Neuron (in vitro differentiated cells): ENCODE measurements around the gene GLUD1.
"Not testable (repeated sequence)": the region's sequence is repeated elsewhere in the genome, so short reads cannot be mapped to it uniquely, and the experiment has no call there.

Source experiments
- H2AFZ ChIP-seq: one replicate; pipeline ENCODE4 v1.6.1; 2013; ENCODE audit warnings: low read depth, mild to moderate bottlenecking, inconsistent platforms, low read length, moderate library complexity
- H3K27me3 ChIP-seq: one replicate; pipeline ENCODE4 v1.6.1; 2013; ENCODE audit warnings: low read length; ENCODE audit not compliant: insufficient read depth
- H3K36me3 ChIP-seq: one replicate; pipeline ENCODE4 v1.6.1; 2013; ENCODE audit warnings: low read length; ENCODE audit not compliant: insufficient read depth
- H3K4me1 ChIP-seq: one replicate; pipeline ENCODE4 v1.6.1; 2013; ENCODE audit warnings: low read length; ENCODE audit not compliant: insufficient read depth
- H3K4me3 ChIP-seq: 2 replicates; pipeline ENCODE4 v1.5.1; 2013; ENCODE audit warnings: mild to moderate bottlenecking, low read length, moderate library complexity
- H3K9me3 ChIP-seq: one replicate; pipeline ENCODE4 v1.6.1; 2013; ENCODE audit warnings: low read length

The GLUD1 gene

GRCh38 chr10:87053577-87054181 is 41.0 kb downstream of the GLUD1 start:
- H3K36me3 ChIP-seq, result peaks cover 86% of the 10 kb centered on the region
- H3K27me3 ChIP-seq, result no peaks in the 10 kb centered on the region
- no peak overlapping the region for H2AFZ ChIP-seq
- no peaks in the 10 kb centered on the region for H3K9me3 ChIP-seq
- no peak overlapping the region for H3K4me3 ChIP-seq
- H3K4me1 ChIP-seq, result no peaks in the 10 kb centered on the region

DNA sequence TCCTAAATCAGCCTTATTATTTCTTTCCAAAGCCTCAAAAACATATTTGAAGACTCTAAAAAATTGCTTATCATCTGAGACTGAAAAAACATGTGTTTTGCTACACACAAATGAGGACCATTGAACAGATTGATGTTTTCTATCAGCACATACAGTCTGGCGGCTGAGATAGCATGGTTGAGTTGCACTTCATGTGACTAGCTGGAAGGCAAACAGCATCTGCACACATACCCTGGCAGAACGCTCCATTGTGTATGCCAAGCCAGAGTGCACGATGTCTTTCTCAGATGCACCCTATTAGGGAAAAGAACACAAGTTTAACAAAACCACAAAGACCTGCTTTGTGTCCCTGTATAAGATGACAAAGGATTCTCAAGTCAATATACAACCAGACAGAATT is 41.5 kb downstream of the GLUD1 start:
- H3K36me3 ChIP-seq, result peaks cover 82% of the 10 kb centered on the region
- H3K4me1 ChIP-seq, result no peaks in the 10 kb centered on the region
- H3K9me3 ChIP-seq, result no peaks in the 10 kb centered on the region
- no peak overlapping the region for H3K4me3 ChIP-seq
- H2AFZ ChIP-seq, result no peak overlapping the region
- no peaks in the 10 kb centered on the region for H3K27me3 ChIP-seq

DNA sequence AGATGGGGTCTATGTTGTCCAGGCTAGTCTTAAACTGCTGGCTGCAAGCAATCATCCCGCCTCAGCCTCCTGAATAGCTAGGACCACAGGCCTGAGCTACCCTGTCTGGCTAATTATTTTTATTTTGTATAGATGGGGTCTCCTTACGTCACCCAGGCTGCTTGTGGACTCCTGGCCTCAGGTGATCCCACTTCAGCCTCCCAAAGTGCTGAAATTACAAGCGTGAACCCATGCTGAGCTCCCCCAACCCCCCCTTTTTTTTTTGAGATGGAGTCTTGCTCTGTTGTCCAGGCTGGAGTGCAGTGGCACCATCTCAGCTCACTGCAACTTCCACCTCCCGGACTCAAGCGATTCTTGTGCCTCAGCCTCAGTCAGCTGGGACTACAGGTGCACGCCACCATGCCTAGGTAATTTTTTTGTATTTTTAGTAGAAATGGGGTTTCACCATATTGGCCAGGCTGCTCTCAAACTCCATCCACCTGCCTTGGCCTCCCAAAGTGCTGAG is 49.2 kb downstream of the GLUD1 start:
- H2AFZ ChIP-seq, result no peak overlapping the region
- no peaks in the 10 kb centered on the region for H3K4me1 ChIP-seq
- no peak overlapping the region for H3K4me3 ChIP-seq
- no peaks in the 10 kb centered on the region for H3K9me3 ChIP-seq
- no peaks in the 10 kb centered on the region for H3K27me3 ChIP-seq
- H3K36me3 ChIP-seq, result peaks cover 29% of the 10 kb centered on the region

DNA sequence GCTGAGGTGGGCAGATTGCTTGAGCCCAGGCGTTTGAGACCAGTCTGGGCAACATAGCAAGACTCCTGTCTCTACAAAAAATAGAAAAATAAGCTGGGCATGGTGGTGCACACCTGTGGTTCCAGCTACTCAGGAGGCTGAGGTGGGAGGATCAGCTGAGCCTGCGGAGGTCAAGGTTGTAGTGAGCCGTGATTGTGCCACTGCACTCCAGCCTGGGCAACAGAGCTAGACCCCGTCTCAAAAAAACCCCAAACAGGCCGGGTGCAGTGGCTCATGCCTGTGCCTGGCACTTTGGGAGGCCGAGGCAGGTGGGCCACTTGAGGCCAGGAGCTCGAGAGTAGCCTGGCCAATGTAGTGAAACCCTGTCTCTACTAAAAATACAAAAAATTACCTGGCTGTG is 51.1 kb downstream of the GLUD1 start:
- not testable (repeated sequence) for H3K9me3 ChIP-seq, H3K4me3 ChIP-seq, H2AFZ ChIP-seq, H3K27me3 ChIP-seq, H3K4me1 ChIP-seq
- H3K36me3 ChIP-seq, result peaks cover 12% of the 10 kb centered on the region

DNA sequence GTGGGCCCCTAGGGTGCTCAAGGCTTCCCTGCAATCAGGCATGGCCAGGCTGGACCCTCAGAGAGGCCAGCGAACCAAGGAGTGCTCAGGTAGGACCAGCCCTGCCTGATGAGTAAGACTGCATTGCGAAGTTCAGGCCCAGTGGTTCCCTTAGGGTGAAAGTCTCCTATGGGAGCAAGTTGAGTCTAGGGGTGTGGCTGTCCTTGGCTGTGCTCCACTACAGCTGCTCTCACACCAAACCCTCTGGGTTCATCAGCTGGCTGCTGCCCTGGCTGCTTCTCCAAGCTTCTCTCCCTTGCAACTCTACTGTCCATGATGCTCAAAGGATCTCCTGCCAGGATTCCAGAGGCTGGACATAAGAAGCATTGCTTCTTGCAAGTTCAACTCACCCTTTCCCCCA is 55.9 kb downstream of the GLUD1 start:
- no peaks in the 10 kb centered on the region for H3K4me1 ChIP-seq
- H3K9me3 ChIP-seq, result peaks cover 5% of the 10 kb centered on the region
- no peak overlapping the region for H3K4me3 ChIP-seq
- no peak overlapping the region for H2AFZ ChIP-seq
- H3K36me3 ChIP-seq, result no peaks in the 10 kb centered on the region
- no peaks in the 10 kb centered on the region for H3K27me3 ChIP-seq

GRCh38 chr10:87038286-87038717 is 56.3 kb downstream of the GLUD1 start:
- no peaks in the 10 kb centered on the region for H3K27me3 ChIP-seq
- H3K36me3 ChIP-seq, result no peaks in the 10 kb centered on the region
- H3K4me1 ChIP-seq, result no peaks in the 10 kb centered on the region
- peaks cover 5% of the 10 kb centered on the region for H3K9me3 ChIP-seq
- no peak overlapping the region for H3K4me3 ChIP-seq
- H2AFZ ChIP-seq, result no peak overlapping the region

DNA sequence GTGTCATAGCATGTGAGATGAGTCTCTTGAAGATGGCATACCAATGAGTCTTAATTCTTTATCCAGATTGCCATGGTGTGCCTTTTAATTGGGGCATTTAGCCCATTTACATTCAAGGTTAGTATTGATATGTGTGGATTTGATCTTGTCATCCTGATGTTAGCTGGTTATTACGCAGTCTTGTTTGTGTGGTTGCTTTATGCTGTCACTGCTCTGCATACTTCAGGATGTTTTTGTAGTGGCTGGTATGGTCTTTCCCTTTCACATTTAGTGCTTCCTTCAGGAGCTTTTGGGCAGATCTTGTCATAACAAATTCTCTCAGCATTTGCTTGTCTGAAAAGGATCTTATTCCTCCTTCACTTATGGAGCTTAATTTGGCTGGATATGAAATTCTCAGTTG is 58.0 kb downstream of the GLUD1 start:
- no peaks in the 10 kb centered on the region for H3K27me3 ChIP-seq
- no peaks in the 10 kb centered on the region for H3K36me3 ChIP-seq
- no peaks in the 10 kb centered on the region for H3K4me1 ChIP-seq
- peaks cover 5% of the 10 kb centered on the region for H3K9me3 ChIP-seq
- no peak overlapping the region for H3K4me3 ChIP-seq
- no peak overlapping the region for H2AFZ ChIP-seq

DNA sequence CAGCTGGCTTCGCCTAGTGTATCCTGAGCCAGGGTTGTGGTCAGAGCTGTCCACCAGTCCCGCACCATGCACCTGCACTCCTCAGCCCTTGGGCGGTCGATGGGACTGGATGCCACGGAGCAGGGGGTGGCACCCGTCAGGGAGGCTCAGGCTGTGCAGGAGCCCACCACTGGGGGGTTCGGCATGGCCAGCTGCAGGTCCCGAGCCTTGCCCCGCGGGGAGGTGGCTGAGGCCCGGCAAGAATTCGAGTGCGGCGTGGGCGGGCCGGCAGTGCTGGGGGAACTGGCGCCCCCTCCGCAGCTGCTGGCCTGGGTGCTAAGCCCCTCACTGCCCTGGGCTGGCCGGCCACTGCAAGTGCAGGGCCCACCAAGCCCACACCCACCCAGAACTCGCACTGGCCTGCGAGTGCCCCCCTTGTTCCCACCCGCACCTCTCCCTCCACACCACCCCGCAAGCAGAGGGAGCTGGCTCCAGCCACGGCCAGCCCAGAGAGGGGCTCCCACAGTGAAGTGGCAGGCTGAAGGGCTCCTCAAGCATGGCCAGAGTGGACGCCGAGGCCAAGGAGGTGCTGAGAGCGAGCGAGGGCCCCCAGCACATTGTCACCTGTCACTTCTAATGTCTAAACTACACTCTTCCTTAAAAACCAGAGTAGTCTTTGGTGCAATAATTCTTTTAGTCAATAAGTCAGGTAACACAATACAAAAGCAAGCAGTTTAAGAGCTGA is 63.6 kb downstream of the GLUD1 start:
- Histone ChIP-seq H3K27me3 (no peaks in the 10 kb centered on the region), H3K4me1 (no peaks in the 10 kb centered on the region), H3K4me3 (no peak overlapping the region), H2AFZ (no peak overlapping the region), H3K36me3 (no peaks in the 10 kb centered on the region), H3K9me3 (peaks cover 2% of the 10 kb centered on the region)

DNA sequence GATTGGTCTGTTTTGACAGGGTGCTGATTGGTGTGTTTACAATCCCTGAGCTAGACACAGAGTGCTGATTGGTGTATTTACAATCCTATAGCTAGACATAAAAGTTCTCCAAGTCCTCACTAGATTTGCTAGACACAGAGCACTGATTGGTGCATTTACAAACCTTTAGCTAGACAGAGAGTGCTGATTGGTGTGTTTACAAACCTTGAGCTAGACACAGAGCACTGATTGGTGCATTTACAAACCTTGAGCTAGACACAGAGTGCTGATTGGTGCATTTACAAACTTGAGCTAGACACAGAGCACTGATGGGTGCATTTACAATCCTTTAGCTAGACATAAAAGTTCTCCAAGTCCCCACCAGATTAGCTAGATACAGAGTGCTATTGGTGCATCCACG is 64.2 kb downstream of the GLUD1 start:
- H3K9me3 ChIP-seq, H3K27me3 ChIP-seq, H2AFZ ChIP-seq, H3K36me3 ChIP-seq, H3K4me1 ChIP-seq, H3K4me3 ChIP-seq: not testable (repeated sequence)

DNA sequence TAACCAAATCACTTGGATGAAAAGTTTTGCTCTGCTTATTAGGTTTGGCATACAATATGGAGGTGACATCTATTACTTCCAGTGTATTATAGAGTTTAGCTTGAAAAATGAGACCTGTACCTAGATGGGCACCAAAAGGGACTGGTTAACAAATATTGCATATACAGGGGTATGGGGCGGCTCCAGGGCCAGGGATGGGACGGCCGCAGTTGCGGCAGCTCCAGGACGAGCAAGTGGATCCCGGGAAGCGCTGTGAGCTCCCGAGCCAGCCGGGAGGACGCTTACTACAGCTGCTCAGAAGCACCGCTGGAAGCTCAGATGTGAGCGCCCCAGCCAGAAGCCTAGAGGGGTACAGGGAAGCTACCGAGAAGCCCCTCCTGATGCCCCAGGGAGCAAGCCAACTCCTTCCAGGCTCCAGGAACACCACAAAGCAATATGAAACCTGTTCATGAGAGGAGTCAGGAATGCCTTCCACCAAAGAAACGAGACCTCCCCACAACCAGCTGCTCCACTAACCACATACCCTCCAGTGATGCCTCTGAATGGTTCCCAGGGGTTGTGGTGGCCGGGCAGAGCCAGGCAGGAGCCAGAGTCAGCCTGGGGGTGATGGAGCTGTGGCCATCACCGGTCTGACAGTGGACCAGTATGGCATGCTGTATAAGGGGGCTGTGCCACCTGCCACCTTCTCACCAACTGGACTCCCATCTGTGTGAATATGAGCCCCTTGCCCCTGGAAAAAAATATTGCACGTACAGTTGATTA is 67.7 kb downstream of the GLUD1 start:
- H3K9me3 ChIP-seq, H3K36me3 ChIP-seq, H3K4me3 ChIP-seq, H2AFZ ChIP-seq, H3K4me1 ChIP-seq, H3K27me3 ChIP-seq: not testable (repeated sequence)

DNA sequence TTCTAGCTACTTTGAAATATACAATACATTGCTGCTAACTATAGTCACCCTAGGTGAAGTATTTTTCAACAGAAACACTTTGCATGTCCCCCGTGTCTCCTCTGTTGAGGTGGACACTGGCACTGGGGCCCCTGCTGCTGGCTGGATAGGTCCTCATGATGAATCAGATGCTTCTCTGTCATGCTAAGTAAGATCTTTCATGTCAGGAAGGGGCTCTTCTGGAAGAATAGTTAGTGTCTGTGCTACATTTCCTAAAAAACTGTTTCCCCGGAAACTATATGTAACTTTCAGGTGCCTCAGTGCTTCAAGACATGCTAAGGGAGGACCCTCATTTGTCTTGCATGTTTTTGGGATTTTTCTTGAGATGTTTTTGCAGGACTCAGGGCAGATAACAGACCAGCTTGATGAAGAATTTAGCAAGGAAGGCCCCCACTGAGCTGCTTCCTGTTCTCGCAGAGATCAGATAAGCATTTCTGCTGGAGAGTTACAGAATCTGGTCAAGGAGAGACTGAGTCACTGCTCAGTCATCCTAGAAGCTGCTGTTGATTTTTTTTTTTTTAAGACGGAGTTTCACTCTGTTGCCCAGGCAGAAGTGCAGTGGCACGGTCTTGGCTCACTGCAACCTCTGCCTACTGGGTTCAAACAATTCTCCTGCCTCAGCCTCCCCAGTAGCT is 69.2 kb downstream of the GLUD1 start:
- H3K4me1 ChIP-seq, H3K9me3 ChIP-seq, H3K27me3 ChIP-seq, H3K36me3 ChIP-seq, H2AFZ ChIP-seq, H3K4me3 ChIP-seq: not testable (repeated sequence)

GRCh38 chr10:87020056-87020455 is 74.6 kb downstream of the GLUD1 start, which contains the start of gene FAM25A:
FAM25A (plus strand) TSS chr10:87020294; CDS start chr10:87020325, 31 bp downstream.
- H3K27me3 ChIP-seq, H3K36me3 ChIP-seq, H3K4me3 ChIP-seq, H2AFZ ChIP-seq, H3K9me3 ChIP-seq, H3K4me1 ChIP-seq: not testable (repeated sequence)

DNA sequence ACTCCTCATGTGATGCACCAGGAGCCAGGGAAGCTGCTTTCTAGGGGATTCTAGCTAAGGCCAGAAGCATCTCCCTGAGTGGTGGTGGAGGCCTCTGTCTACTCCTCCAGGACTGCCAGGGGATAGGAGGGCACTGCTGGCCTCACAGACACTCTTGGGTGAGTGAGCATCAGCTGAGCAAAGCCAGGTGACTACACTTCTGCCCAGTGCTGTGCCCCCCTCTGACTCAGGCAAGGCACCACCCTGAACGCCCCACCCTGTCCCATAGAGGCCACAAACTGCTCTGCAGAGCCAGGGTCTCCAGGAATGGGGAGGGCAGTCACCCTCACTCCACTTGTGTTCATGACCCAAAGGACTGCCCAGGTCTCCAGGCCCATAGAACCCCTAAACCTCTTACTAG is 75.1 kb downstream of the GLUD1 start:
- H3K9me3 ChIP-seq, H3K36me3 ChIP-seq, H3K4me3 ChIP-seq, H3K4me1 ChIP-seq, H3K27me3 ChIP-seq, H2AFZ ChIP-seq: not testable (repeated sequence)
